Measurements from ENCODE around the gene MAGEB6.
"Not testable (repeated sequence)": the region's sequence is repeated elsewhere in the genome, so short reads cannot be mapped to it uniquely, and the experiment has no call there.

MAGEB6 gene, protein sequence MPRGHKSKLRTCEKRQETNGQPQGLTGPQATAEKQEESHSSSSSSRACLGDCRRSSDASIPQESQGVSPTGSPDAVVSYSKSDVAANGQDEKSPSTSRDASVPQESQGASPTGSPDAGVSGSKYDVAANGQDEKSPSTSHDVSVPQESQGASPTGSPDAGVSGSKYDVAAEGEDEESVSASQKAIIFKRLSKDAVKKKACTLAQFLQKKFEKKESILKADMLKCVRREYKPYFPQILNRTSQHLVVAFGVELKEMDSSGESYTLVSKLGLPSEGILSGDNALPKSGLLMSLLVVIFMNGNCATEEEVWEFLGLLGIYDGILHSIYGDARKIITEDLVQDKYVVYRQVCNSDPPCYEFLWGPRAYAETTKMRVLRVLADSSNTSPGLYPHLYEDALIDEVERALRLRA

DNA sequence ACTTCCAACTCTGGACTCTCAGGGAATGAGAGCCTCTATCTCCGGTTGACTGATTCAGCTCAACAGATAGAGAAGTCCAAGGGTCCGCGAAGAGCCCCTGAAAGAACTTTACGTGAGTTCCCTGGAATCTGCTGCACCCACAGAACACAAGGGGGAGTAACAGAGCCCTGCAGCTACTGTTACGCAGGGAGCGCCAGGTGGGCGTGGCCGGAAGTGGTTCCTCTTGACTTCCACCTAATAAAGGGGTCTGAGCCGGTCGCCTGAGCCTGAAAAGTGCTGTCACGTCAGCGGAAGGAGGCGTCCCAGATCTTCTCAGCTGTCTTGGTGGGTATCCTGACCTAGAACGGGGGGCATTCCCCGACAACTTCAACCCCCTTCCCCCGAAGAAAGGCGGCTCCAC is at the start of gene MAGEB6:
MAGEB6 (plus strand) TSS at position 237 of the 400 bp plus-strand sequence. CDS start 1,407 bp downstream, outside the sequence.
- DNase-seq (ENCODE audit: low read depth): no peak

DNA sequence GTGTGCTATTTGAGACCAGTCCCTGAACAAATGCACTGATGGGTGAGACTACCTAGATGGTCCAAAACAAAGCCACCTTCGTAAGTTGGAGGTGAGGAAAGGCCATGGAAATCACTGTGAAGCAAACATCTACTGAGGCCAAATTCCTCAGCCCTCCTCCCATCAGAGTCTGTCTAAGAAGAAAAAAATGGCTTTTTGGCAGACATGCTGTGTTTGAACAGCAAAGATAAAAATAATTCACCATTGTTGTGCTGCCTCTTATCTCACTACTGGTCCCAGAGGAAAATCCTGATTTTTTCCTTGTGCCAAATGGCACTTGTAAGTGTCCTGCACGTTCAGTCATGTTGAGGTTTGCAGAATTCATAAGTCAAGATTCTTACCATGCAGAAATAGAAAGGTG is 46.2 kb upstream of the MAGEB6 start:
- DNase-seq (ENCODE audit: low read depth): no peak

DNA sequence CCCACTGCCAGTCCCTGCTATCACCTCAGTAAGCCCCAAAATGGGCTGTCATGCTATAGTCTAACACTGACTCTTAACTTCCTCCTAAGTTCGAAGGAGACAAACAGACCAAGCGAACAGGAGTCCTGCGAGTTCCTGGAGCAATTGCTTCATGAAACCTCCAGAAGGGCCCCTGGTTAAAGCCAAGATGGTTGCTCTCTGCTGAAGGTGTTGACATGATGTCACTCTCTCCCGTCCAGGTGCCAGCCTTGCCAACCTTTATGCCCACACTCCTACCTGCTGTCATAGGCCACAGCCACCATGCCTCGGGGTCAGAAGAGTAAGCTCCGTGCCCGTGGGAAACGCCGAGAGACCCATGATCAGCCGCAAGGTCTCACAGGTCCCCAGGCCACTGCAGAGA is 31.9 kb upstream of the MAGEB6 start, which contains the start of gene MAGEB6B:
MAGEB6B (plus strand) TSS at position 301 of the 400 bp plus-strand sequence; CDS start at position 301, 0 bp downstream.
- DNase-seq (ENCODE audit: low read depth): no peak

DNA sequence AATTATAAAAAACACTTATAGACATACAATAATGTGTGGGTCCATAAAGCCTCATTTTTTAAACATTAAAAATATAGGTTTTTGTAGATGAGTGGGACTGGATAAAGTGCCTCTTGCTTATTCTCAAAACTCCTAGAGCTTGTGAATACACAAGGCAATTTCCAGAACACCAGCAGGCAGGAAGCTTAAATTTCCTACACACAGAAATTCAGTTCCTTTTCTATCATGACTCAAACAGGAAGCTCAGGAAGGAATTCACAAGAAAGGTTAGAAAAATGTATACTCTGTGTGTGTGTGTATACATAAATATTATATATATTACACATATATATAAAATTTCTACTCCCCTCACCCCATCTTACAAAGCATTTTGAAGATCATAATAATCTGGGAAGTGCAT is 11.3 kb downstream of the MAGEB6 start:
- no peak for DNase-seq (ENCODE audit: low read depth)

DNA sequence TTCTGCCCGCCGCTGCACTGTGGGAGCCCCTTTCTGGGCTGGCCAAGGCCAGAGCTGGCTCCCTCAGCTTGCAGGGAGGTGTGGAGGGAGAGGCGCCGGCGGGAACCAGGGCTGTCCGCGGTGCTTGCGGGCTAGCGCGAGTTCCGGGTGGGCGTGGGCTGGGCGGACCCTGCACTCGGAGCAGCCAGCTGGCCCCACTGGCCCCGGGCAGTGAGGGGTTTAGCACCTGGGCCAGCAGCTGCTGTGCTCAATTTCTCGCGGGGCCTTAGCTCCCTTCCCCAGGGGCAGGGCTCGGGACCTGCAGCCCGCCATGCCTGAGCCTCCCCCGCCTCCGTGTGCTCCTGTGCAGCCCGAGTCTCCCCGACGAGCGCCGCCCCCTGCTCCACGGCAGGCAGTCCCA is 12.5 kb downstream of the MAGEB6 start:
- DNase-seq (ENCODE audit: low read depth): not testable (repeated sequence)

DNA sequence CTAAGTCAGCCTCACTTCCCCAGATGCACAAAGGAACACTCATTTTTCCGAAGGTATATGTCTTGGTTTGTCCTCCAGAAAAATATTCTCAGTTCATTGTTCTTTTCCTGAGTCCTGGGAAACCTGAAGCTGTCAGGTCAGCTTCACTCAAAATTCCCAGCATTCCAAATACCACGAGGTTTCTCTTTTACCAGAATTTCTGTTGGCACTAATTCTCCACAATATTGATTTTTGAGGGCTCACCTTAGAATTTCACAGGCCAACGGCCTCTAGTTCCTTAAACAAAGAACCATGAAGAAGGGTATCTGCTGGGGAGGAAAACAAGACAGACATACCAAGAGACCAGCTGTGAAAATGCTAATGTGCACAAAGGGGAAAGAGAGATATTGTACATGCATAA is 15.8 kb downstream of the MAGEB6 start:
- DNase-seq (ENCODE audit: low read depth): no peak

DNA sequence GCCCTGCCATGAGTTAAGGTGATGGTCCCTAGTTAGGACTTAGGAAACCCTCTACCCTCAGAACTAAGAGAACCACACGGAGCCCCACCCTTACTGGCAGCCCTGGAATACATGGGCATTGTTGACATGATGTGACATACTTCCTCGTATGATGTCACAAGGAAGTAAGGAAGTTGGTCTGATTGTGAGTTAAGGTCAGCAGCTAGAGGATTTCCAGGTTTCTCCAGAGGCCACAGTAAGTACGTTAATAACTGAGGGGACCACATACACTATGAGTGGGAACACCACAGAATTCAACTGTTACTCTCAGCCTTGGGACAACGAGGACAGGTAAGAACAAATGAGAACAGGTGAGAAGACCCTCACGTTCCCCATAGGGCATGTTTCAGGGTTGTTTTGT is 23.6 kb downstream of the MAGEB6 start, which contains the start of gene MAGEB5:
MAGEB5 (plus strand) TSS at position 301 of the 400 bp plus-strand sequence. CDS start 1,133 bp downstream, outside the sequence.
- no peak for DNase-seq (ENCODE audit: low read depth)

DNA sequence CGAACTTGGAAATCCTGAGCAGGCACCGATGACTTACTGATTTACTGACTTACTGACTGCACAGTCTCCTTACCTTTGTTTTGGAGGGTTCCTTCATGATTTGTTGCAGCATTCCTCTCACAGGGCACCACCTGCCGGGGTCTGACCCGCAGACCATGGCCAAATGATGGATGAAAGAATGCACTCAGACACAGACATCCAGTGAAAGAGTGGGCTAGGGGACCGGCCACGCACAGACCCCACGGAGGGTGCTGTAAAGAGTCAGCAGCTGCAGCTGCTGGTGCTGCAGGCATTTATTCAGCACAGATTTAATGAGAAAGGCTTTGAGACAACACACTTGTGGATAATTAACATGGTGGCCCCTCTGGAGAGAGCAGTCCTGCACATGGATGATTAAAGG is 27.1 kb downstream of the MAGEB6 start:
- DNase-seq (ENCODE audit: low read depth): no peak

DNA sequence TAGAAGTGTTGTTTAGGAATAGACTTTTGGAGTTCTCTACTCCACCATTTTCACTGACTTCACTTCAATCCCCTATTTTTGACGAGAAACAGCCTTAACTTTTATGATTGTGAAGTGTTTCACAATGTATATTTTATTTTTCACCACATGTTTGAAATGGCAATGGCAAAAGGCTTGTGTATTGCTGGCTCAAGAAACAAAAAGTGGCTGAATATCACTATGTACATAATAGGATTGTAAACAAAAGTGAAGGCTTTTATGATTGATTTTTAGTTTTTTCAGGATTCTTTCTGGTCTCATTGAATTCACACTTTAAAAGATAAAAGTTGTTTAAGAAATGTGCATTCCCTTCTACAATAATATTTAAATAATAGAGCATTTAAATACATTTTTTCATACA is 41.9 kb downstream of the MAGEB6 start:
- no peak for DNase-seq (ENCODE audit: low read depth)
